ENCODE data around the gene NUTM2F.
"Not testable (repeated sequence)": the region's sequence is repeated elsewhere in the genome, so short reads cannot be mapped to it uniquely, and the experiment has no call there.

NUTM2F gene

DNA sequence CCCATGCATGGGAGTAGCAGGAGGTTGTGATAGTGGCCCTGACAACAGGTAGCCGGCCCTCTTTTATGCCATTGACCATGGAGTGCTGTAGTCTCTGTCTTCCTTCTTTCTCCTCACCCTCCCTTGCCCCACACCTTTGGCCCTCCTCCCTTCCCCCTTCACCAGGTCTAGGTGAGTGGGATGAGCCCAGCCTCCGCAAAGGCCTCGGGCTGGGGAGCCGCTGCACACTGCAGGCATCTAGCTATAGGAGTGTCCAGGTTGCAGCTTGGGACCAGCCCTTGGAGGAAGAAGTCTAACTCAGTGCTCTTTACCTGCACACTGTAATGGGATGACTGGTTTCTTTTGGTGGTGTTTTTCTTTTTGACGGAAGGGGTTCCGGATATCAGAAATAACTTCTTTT is 12.3 kb upstream of the NUTM2F start:
- not testable (repeated sequence) for H3K9me3 ChIP-seq (ENCODE audit: low read length); H3K4me3 ChIP-seq (ENCODE audit: low read depth in 1 of 2, low read length in 2 of 2); H3K36me3 ChIP-seq (ENCODE audit: insufficient read depth, low read length); H3K9ac ChIP-seq (ENCODE audit: low read length); H3K27ac ChIP-seq (ENCODE audit: low read depth, low read length); H3K4me1 ChIP-seq (ENCODE audit: insufficient read depth, low read length); H3K27me3 ChIP-seq (ENCODE audit: control insufficient read depth in 1 of 2, insufficient read depth in 2 of 2, low read length in 2 of 2)

GRCh38 chr9:94339657-94340056 is 11.2 kb upstream of the NUTM2F start:
- H3K9ac ChIP-seq (ENCODE audit: low read length); H3K27ac ChIP-seq (ENCODE audit: low read depth, low read length); H3K4me3 ChIP-seq (ENCODE audit: low read depth in 1 of 2, low read length in 2 of 2); H3K27me3 ChIP-seq (ENCODE audit: control insufficient read depth in 1 of 2, insufficient read depth in 2 of 2, low read length in 2 of 2); H3K9me3 ChIP-seq (ENCODE audit: low read length); H3K36me3 ChIP-seq (ENCODE audit: insufficient read depth, low read length); H3K4me1 ChIP-seq (ENCODE audit: insufficient read depth, low read length): not testable (repeated sequence)

DNA sequence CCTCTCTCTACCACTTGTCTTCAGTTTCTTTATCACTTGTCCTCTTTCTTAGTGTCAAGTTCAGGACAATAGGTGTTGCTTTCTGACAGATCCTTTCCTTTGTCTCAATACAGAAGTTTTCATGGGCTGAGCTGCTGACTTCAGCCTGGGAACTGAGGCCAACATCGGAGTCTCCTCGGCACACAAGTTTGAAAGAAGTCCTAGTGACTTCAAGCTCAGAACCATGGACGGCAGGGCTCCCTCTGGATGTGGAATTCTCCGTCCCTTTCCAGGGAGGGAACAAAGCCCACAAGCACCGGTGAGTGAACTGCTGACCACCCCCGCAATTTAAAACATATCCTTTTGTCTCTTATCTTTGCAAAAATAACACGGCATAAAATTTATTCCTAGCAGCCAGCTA is 10.3 kb upstream of the NUTM2F start:
- H3K36me3 ChIP-seq (ENCODE audit: insufficient read depth, low read length); H3K27ac ChIP-seq (ENCODE audit: low read depth, low read length); H3K9ac ChIP-seq (ENCODE audit: low read length); H3K9me3 ChIP-seq (ENCODE audit: low read length); H3K4me1 ChIP-seq (ENCODE audit: insufficient read depth, low read length); H3K27me3 ChIP-seq (ENCODE audit: control insufficient read depth in 1 of 2, insufficient read depth in 2 of 2, low read length in 2 of 2); H3K4me3 ChIP-seq (ENCODE audit: low read depth in 1 of 2, low read length in 2 of 2): not testable (repeated sequence)

DNA sequence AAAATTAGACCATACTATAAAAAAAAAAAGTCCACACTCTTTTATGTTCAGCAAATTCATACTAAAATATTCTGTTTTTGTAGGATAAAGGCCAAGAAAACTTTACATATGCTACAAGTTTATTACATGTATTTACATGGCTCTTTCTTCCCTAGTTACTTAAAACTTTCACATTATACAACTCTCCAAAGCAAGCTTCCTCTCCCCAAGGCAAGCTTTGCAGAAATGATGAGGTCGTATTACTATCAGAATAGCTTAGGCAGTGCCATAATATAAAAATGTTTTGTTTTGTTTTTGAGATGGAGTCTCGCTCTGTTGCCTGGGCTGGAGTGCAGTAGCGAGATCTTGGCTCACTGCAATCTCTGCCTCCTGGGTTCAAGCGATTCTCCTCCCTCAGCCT is 8.0 kb upstream of the NUTM2F start:
- not testable (repeated sequence) for H3K4me3 ChIP-seq (ENCODE audit: low read depth in 1 of 2, low read length in 2 of 2); H3K27me3 ChIP-seq (ENCODE audit: control insufficient read depth in 1 of 2, insufficient read depth in 2 of 2, low read length in 2 of 2); H3K9me3 ChIP-seq (ENCODE audit: low read length); H3K9ac ChIP-seq (ENCODE audit: low read length); H3K4me1 ChIP-seq (ENCODE audit: insufficient read depth, low read length); H3K27ac ChIP-seq (ENCODE audit: low read depth, low read length); H3K36me3 ChIP-seq (ENCODE audit: insufficient read depth, low read length)

DNA sequence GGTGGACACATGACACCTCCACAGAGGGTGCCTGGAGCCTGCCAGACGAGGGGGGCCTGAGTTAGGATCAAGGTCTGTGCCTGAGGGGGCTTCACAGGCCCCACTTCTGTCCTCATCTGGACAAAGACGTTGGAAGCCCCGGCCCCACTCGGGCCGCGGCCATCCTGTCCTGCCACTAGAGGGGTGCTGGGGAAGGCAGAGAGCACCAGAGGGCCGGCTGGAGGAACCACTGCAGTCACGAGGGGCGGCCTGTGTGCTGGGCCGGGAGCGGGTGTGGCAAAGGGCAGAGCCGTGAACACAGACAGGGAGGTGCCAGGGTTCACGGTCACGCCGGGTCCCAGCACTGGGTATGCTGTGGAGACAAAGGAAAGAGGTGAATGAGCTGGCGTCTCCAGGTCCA is 2.9 kb downstream of the NUTM2F start:
- not testable (repeated sequence) for H3K27ac ChIP-seq (ENCODE audit: low read depth, low read length); H3K9ac ChIP-seq (ENCODE audit: low read length); H3K4me1 ChIP-seq (ENCODE audit: insufficient read depth, low read length); H3K9me3 ChIP-seq (ENCODE audit: low read length); H3K4me3 ChIP-seq (ENCODE audit: low read depth in 1 of 2, low read length in 2 of 2); H3K36me3 ChIP-seq (ENCODE audit: insufficient read depth, low read length); H3K27me3 ChIP-seq (ENCODE audit: control insufficient read depth in 1 of 2, insufficient read depth in 2 of 2, low read length in 2 of 2)

DNA sequence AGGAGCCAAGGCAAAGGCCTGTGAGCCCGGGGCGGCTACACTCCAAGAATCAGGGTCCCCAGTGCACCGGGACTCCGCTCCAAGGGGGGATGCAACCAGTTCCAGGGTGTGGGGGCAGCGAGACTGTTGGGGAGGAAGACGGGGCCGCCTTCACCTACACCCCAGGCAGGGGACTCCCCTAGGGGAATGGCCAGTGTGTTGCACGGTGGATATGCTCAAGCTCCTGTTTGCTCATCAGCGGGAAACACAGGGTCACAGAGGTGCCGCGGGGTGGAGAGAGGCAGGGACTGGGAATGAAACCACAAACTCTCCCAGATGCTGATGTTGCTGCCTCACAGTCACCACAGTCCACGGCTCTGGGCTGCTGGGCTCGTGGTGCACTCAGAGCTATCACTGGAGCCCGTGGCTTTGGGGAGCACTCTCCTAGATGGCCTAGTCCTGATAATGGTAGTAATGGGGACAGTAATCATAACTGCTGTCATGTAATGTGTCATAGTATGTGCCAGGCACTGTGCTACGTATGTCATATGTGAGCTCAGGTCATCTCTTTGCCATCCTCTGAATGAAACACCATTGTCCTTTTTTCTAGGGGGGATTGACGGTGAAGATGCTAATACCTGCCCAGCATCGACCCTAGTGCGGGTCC is 5.2 kb downstream of the NUTM2F start:
- not testable (repeated sequence) for H3K27me3 ChIP-seq (ENCODE audit: control insufficient read depth in 1 of 2, insufficient read depth in 2 of 2, low read length in 2 of 2); H3K36me3 ChIP-seq (ENCODE audit: insufficient read depth, low read length); H3K4me1 ChIP-seq (ENCODE audit: insufficient read depth, low read length); H3K9ac ChIP-seq (ENCODE audit: low read length); H3K27ac ChIP-seq (ENCODE audit: low read depth, low read length); H3K4me3 ChIP-seq (ENCODE audit: low read depth in 1 of 2, low read length in 2 of 2); H3K9me3 ChIP-seq (ENCODE audit: low read length)

DNA sequence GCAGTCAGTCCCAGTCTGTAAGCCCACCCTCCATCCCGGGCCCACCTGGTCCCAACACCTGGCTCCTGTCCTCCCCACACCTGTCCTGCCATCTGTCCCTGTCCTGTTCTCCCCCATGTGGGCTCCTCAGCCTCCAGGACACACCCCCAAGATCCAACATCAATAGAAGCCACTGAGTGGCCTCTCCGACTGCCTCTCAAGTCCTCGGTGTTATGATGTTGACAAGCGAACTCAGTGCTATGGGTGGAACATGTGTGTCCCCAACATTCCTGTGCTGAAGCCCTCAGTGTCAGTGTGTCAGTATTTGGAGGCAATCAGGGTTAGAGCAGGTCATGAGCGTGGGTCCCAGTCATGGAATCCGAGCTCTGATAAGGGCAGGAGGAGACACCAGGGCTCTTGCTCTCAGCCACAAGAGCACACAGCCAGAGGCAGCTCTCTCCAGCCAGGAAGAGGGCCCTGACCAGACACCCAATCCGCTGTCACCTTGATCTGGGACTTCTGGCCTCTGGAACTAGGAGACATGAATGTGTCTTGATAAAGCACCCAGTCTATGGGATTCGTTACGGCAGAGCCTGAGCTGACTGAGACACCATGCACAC is 6.0 kb downstream of the NUTM2F start:
- not testable (repeated sequence) for H3K36me3 ChIP-seq (ENCODE audit: insufficient read depth, low read length); H3K9me3 ChIP-seq (ENCODE audit: low read length); H3K4me1 ChIP-seq (ENCODE audit: insufficient read depth, low read length); H3K4me3 ChIP-seq (ENCODE audit: low read depth in 1 of 2, low read length in 2 of 2); H3K27me3 ChIP-seq (ENCODE audit: control insufficient read depth in 1 of 2, insufficient read depth in 2 of 2, low read length in 2 of 2); H3K27ac ChIP-seq (ENCODE audit: low read depth, low read length); H3K9ac ChIP-seq (ENCODE audit: low read length)

DNA sequence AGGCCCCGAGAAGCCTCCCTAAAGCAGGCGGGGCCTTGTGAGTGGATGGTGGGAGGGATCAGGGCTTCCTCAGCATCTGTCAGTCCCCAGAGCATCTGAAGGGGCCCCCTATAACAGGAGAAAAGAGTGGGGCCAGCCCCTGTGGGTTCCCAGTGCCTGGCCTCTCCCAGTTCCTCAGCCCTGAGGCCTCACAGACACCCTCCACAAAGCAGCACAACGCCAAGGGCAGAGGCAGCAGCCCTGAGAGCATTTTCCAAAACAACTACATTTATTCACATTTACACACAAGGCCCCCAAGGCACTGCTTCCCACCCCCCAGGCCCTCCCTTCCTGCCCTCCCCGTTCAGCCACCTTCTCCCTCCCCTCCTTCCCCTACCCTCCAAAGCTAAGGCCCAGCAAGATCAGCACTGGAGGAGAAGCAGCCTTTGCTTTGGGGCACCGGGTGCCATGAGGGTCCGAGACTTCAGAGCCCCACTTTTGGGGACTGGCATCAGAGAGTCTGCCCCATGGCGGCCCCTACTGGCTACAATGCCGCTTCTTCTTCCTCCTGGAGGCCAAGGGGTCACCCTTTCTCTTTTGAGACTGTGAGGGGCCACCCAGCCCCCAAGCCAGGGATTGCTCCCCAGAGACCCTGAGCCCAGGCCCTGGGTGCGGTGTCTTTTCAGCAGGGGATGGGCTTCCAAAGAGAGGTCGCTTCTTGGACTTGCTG is 10.3 kb downstream of the NUTM2F start:
- not testable (repeated sequence) for H3K9me3 ChIP-seq (ENCODE audit: low read length); H3K27me3 ChIP-seq (ENCODE audit: control insufficient read depth in 1 of 2, insufficient read depth in 2 of 2, low read length in 2 of 2); H3K4me3 ChIP-seq (ENCODE audit: low read depth in 1 of 2, low read length in 2 of 2); H3K27ac ChIP-seq (ENCODE audit: low read depth, low read length); H3K9ac ChIP-seq (ENCODE audit: low read length); H3K36me3 ChIP-seq (ENCODE audit: insufficient read depth, low read length); H3K4me1 ChIP-seq (ENCODE audit: insufficient read depth, low read length)

DNA sequence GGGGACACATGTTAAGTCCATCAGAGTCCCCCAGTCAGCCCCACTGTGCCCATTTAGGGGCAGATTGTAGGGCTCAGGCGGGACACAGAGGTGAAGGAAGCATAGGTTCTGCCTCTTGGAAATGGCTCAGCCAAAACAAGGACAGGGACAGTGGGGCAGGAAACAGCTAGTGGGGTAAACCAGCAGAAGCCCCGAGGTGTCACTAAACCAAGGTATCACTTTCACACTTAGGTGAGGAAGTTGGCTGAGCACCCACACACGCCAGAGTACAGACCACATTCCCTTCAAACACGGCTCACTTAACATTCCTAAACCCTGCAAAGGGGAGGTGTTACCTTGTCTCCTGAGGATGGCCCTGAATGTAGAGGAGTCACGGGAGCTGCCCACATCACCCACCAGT is 12.2 kb downstream of the NUTM2F start:
- not testable (repeated sequence) for H3K4me1 ChIP-seq (ENCODE audit: insufficient read depth, low read length); H3K27ac ChIP-seq (ENCODE audit: low read depth, low read length); H3K9me3 ChIP-seq (ENCODE audit: low read length); H3K27me3 ChIP-seq (ENCODE audit: control insufficient read depth in 1 of 2, insufficient read depth in 2 of 2, low read length in 2 of 2); H3K9ac ChIP-seq (ENCODE audit: low read length); H3K36me3 ChIP-seq (ENCODE audit: insufficient read depth, low read length); H3K4me3 ChIP-seq (ENCODE audit: low read depth in 1 of 2, low read length in 2 of 2)

- H3K9ac ChIP-seq (ENCODE audit: low read length); H3K27ac ChIP-seq (ENCODE audit: low read depth, low read length); H3K4me3 ChIP-seq (ENCODE audit: low read depth in 1 of 2, low read length in 2 of 2); H3K27me3 ChIP-seq (ENCODE audit: control insufficient read depth in 1 of 2, insufficient read depth in 2 of 2, low read length in 2 of 2); H3K4me1 ChIP-seq (ENCODE audit: insufficient read depth, low read length); H3K9me3 ChIP-seq (ENCODE audit: low read length); H3K36me3 ChIP-seq (ENCODE audit: insufficient read depth, low read length): not testable (repeated sequence)
Measured at GRCh38 chr9:94315034-94315984, 13.1 kb downstream of the NUTM2F start.

- Histone ChIP-seq H3K27ac (ENCODE audit: low read depth, low read length) (no peak overlapping the region), H3K4me1 (ENCODE audit: insufficient read depth, low read length) (peaks cover 20% of the 10 kb centered on the region), H3K9ac (ENCODE audit: low read length) (no peak overlapping the region), H3K36me3 (ENCODE audit: insufficient read depth, low read length) (no peaks in the 10 kb centered on the region), H3K4me3 (ENCODE audit: low read depth in 1 of 2, low read length in 2 of 2) (no peak overlapping the region), H3K9me3 (ENCODE audit: low read length) (no peaks in the 10 kb centered on the region), H3K27me3 (ENCODE audit: control insufficient read depth in 1 of 2, insufficient read depth in 2 of 2, low read length in 2 of 2) (no peaks in the 10 kb centered on the region)
Measured at GRCh38 chr9:94303321-94303720, 25.1 kb downstream of the NUTM2F start.
